Measurements from ENCODE around the gene BANF2. TPM values are rescaled to one million over a fixed set of nuclear protein-coding genes. Genes with fewer than 3 reads are reported as not detected.
"Not testable (repeated sequence)": the region's sequence is repeated elsewhere in the genome, so short reads cannot be mapped to it uniquely, and the experiment has no call there.

Gene BANF2
- total RNA-seq, 4 donors from 2014 or later: not detected

DNA sequence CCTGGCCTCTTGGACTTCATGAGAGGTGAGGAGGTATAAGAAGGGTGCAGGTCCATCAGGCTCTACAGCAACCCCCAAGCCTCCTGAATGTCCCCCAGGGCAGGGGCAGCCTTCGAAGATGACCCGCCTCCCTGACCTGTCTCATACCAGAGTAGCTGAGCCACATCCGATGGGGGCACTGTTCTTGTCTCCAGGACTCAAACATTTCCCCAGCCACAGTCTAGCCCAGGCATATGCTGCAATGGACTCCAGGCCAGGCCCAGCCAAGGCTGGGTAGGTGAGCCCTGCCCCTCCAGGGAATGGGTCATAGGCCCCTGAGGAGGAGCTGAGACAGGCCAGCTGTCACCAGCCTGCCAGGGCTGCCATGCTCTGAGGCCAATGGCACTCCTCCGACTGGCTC is 65.3 kb downstream of the BANF2 start:
- H3K4me3 ChIP-seq: no peak overlapping the region
- no peak overlapping the region for H3K27ac ChIP-seq
- TF ChIP-seq EP300 (IDR thresholded peaks at IDR 0.05): no peak
- no peaks in the 10 kb centered on the region for H3K4me1 ChIP-seq
- no peaks in the 10 kb centered on the region for H3K36me3 ChIP-seq
- H3K27me3 ChIP-seq: no peaks in the 10 kb centered on the region
- no peaks in the 10 kb centered on the region for H3K9me3 ChIP-seq
- 68 to 79% methylated on average over 4 of the region's 4 CpGs for WGBS, 2 donors
- no peak for DNase-seq (ENCODE audit: low spot score in 2 of 2)

- Histone ChIP-seq H3K27me3 (no peaks in the 10 kb centered on the region), H3K4me1 (no peaks in the 10 kb centered on the region), H3K36me3 (no peaks in the 10 kb centered on the region), H3K4me3 (no peak overlapping the region), H3K9me3 (no peaks in the 10 kb centered on the region), H3K27ac (no peak overlapping the region)
- DNase-seq (ENCODE audit: low spot score in 2 of 2): no peak
- TF ChIP-seq CTCF (IDR thresholded peaks at IDR 0.05): no peak
- TF ChIP-seq EP300 (IDR thresholded peaks at IDR 0.05): no peak
- TF ChIP-seq POLR2A (IDR thresholded peaks at IDR 0.05): no peak
- WGBS, 2 donors: 75 to 79% methylated on average over 7 of the region's 7 CpGs
These were observed 65.8 kb downstream of the BANF2 start for GRCh38 chr20:17765584-17765983.

DNA sequence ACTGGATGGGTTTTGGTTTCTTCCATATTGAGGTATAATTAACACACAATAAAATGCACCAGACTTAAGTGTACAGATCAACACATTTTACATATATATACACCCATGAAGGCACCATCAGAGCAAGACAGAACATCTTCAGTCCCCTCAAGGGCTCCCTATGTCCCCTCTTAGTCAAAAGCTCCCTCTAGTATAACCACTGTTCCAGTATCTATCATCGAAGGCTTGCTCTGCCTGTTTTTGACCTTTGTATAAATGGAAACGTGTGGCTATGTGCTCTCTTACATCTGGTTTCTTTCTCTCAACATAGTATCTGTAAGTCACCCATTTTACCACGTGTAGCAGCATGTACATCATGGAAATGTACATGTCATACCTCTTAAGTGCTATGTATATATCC is 66.5 kb downstream of the BANF2 start:
- Histone ChIP-seq H3K36me3 (no peaks in the 10 kb centered on the region), H3K4me1 (no peaks in the 10 kb centered on the region), H3K27me3 (no peaks in the 10 kb centered on the region), H3K9me3 (no peaks in the 10 kb centered on the region), H3K4me3 (no peak overlapping the region), H3K27ac (no peak overlapping the region)
- no peak for DNase-seq (ENCODE audit: low spot score in 2 of 2)
- 79 to 88% methylated on average over 3 of the region's 3 CpGs for WGBS, 2 donors
- TF ChIP-seq CTCF (IDR thresholded peaks at IDR 0.05): no peak
- TF ChIP-seq EP300 (IDR thresholded peaks at IDR 0.05): no peak
- no peak for TF ChIP-seq POLR2A (IDR thresholded peaks at IDR 0.05)

DNA sequence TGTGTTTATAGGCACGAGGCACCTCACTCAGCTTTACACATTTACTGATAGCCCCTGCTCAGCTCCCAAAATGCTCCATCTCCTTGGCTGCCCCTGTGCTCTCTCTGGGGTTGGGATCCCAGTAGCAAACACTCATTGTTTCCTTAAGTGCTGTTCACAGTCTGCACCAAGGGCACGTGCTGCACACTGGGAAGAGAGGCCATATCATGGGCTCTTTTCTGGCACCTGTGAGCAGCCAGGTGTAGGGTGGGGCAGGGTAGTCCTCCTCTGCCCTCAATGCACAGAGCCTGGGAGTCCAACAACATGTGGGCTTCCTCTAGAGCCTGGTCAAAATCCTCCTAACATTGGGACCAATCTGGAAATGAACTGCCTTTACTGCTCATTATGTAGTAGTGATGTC is 67.9 kb downstream of the BANF2 start:
- no peak for DNase-seq (ENCODE audit: low spot score in 2 of 2)
- H3K27me3 ChIP-seq: no peaks in the 10 kb centered on the region
- no peak overlapping the region for H3K27ac ChIP-seq
- no peaks in the 10 kb centered on the region for H3K4me1 ChIP-seq
- H3K9me3 ChIP-seq: no peaks in the 10 kb centered on the region
- 80 to 86% methylated on average over 2 of the region's 2 CpGs for WGBS, 2 donors
- no peak overlapping the region for H3K4me3 ChIP-seq
- H3K36me3 ChIP-seq: no peaks in the 10 kb centered on the region
- TF ChIP-seq EP300 (IDR thresholded peaks at IDR 0.05) (no peak), CTCF (IDR thresholded peaks at IDR 0.05) (no peak)

GRCh38 chr20:17768271-17768670 is 68.5 kb downstream of the BANF2 start:
- Histone ChIP-seq H3K27ac (no peak overlapping the region), H3K36me3 (no peaks in the 10 kb centered on the region), H3K4me3 (no peak overlapping the region), H3K9me3 (no peaks in the 10 kb centered on the region), H3K4me1 (no peaks in the 10 kb centered on the region), H3K27me3 (no peaks in the 10 kb centered on the region)
- no peak for DNase-seq (ENCODE audit: low spot score in 2 of 2)
- TF ChIP-seq EP300 (IDR thresholded peaks at IDR 0.05): no peak
- TF ChIP-seq CTCF (IDR thresholded peaks at IDR 0.05): no peak
- 53 to 57% methylated on average over 2 of the region's 2 CpGs for WGBS, 2 donors

DNA sequence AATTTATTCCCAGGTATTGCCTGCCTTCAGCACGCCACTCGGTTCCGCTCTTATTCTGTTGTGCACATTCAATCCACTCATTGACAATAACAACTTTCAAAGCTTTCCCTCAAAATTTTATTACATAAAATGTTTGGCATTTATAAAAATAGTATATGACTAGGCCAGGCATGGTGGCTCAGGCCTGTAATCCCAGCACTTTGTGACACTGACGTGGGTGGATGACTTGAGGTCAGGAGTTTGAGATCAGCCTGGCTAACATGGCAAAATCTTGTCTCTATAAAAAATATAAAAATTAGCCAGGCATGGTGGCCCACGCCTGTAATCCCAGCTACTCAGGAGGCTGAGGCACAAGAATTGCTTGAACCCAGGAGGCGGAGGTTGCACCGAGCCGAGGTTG is 70.0 kb downstream of the BANF2 start:
- not testable (repeated sequence) for DNase-seq (ENCODE audit: low spot score in 2 of 2); H3K36me3 ChIP-seq; H3K4me3 ChIP-seq; H3K9me3 ChIP-seq; H3K4me1 ChIP-seq; H3K27ac ChIP-seq; H3K27me3 ChIP-seq
- WGBS, 2 donors: 91 to 96% methylated on average over 8 of the region's 8 CpGs
